T follicular helper cell (primary cell): Measurements from ENCODE around the gene LPP.

ENCODE experiments used
- DNase-seq: peaks from one replicate; pipeline ENCODE4 v3.0.0-alpha.2; 2020; ENCODE audit warnings: low read depth

LPP gene

GRCh38 chr3:188299068-188299467 is 145.1 kb downstream of the LPP start:
- no peak for DNase-seq

- no peak for DNase-seq
These were observed 145.8 kb downstream of the LPP start for GRCh38 chr3:188299708-188300107.

- DNase-seq, result no peak
These were observed 147.2 kb downstream of the LPP start for GRCh38 chr3:188301147-188301546.

- no peak for DNase-seq
These were observed 149.4 kb downstream of the LPP start for GRCh38 chr3:188303286-188303799.

- no peak for DNase-seq
These were observed 149.9 kb downstream of the LPP start for GRCh38 chr3:188303823-188304222.

- no peak for DNase-seq
These were observed 150.5 kb downstream of the LPP start for GRCh38 chr3:188304501-188304900.

GRCh38 chr3:188305220-188305619 is 151.3 kb downstream of the LPP start:
- no peak for DNase-seq

- DNase-seq, result no peak
These were observed 152.6 kb downstream of the LPP start for GRCh38 chr3:188306435-188307005.

- DNase-seq, result no peak
These were observed 155.7 kb downstream of the LPP start for GRCh38 chr3:188309437-188310269.

GRCh38 chr3:188310270-188310710 is 156.3 kb downstream of the LPP start:
- DNase-seq, result no peak

GRCh38 chr3:188315553-188315952 is 161.6 kb downstream of the LPP start:
- no peak for DNase-seq

- DNase-seq, result no peak
These were observed 162.2 kb downstream of the LPP start for GRCh38 chr3:188316021-188316722.

- no peak for DNase-seq
These were observed 162.7 kb downstream of the LPP start for GRCh38 chr3:188316723-188317070.

- no peak for DNase-seq
These were observed 165.6 kb downstream of the LPP start for GRCh38 chr3:188319569-188319968.

- no peak for DNase-seq
These were observed 166.8 kb downstream of the LPP start for GRCh38 chr3:188320757-188321156.

GRCh38 chr3:188321258-188321657 is 167.3 kb downstream of the LPP start:
- no peak for DNase-seq

- DNase-seq, result no peak
These were observed 168.4 kb downstream of the LPP start for GRCh38 chr3:188322135-188322887.

GRCh38 chr3:188323067-188323842 is 169.3 kb downstream of the LPP start:
- peak; percentile 12 for DNase-seq

GRCh38 chr3:188326111-188326510 is 172.2 kb downstream of the LPP start:
- no peak for DNase-seq

- no peak for DNase-seq
These were observed 173.0 kb downstream of the LPP start for GRCh38 chr3:188326968-188327367.

- DNase-seq, result no peak
These were observed 173.5 kb downstream of the LPP start for GRCh38 chr3:188327433-188327832.
